HCT116 (cell line): Measurements from ENCODE around the gene HSPA12A. TPM values are rescaled to one million over a fixed set of nuclear protein-coding genes. Genes with fewer than 3 reads are reported as not detected.

Experiments used
- ATAC-seq: fragments of 200-7000 bp; cut with Tn5 transposase; 2 replicates; pipeline ENCODE4 v1.9.1; 2020; ENCODE audit warnings: mild to moderate bottlenecking, moderate library complexity
- BruUV-seq: library from RNA; stranded (reverse); fragments of 400-500 nt; replicated peaks from 2 replicates; lab custom pipeline; 2021; lab: Mats Ljungman, UMichigan
- CTCF ChIA-PET: fragments of 300-600 bp; sonication (Branson Sonifier 250); formaldehyde crosslinking; loops from one replicate; lab custom pipeline; 2021; ENCODE audit warnings: antibody characterized with exemption; lab: Charles Lee
- POLR2A ChIA-PET: fragments of 300-600, 350-600 bp; sonication (Branson Sonifier 250); formaldehyde crosslinking; loops from one replicate; lab custom pipeline; 2021; ENCODE audit warnings: antibody characterized with exemption; lab: Charles Lee
- RAD21 ChIA-PET, 2 experiments: fragments of 300-600 bp; sonication (Branson Sonifier 250); formaldehyde crosslinking; loops; one replicate each; lab custom pipeline; 2023; ENCODE audit warnings: low total read pairs in 2 of 2; ENCODE audit not compliant: uncharacterized antibody in 2 of 2, unreplicated experiment in 2 of 2, low non-redundant PET in 1 of 2; lab: Charles Lee
- DNase-seq: peaks from one replicate; pipeline ENCODE4 v3.0.0-alpha.2; 2010; ENCODE audit warnings: low read depth, low spot score
- H2AFZ ChIP-seq: fragments of 200-600 bp; shearing (Covaris generic), sonication (generic); 2 replicates; pipeline ENCODE4 v1.6.1; 2017; ENCODE audit warnings: low read depth, mixed run types, mixed read lengths, antibody characterized with exemption, low read length; ENCODE audit not compliant: poor library complexity, severe bottlenecking
- H3K27ac ChIP-seq: 2 replicates; pipeline ENCODE4 v1.5.1; 2012; ENCODE audit warnings: low read depth, low read length
- H3K27me3 ChIP-seq: fragments of 200-600 bp; sonication (generic); 2 replicates; pipeline ENCODE4 v1.6.1; 2016; ENCODE audit warnings: mixed run types, low read length, mixed read lengths; ENCODE audit not compliant: insufficient read depth
- H3K36me3 ChIP-seq, 2 experiments: fragments of 200-500 bp in 1 of 2; fragments of 200-600 bp in 1 of 2; sonication (Bioruptor generic) in 1 of 2; sonication (generic) in 1 of 2; 2 replicates each; pipeline versions ENCODE4 v1.5.1 to v1.6.1; 2014 to 2016; ENCODE audit warnings: low read length in 2 of 2, inconsistent platforms in 1 of 2, mixed read lengths in 1 of 2, mixed run types in 1 of 2; ENCODE audit not compliant: insufficient read depth in 2 of 2, control insufficient read depth in 1 of 2
- H3K4me1 ChIP-seq, 2 experiments: fragments of 200-600 bp in 1 of 2; sonication (generic) in 1 of 2; 2 replicates each; pipeline versions ENCODE4 v1.5.1 to v1.6.1; 2012 to 2017; ENCODE audit warnings: low read length in 2 of 2, inconsistent platforms in 1 of 2, mild to moderate bottlenecking in 1 of 2, mixed read lengths in 1 of 2, mixed run types in 1 of 2, moderate library complexity in 1 of 2; ENCODE audit not compliant: insufficient read depth in 2 of 2, control insufficient read depth in 1 of 2
- H3K4me2 ChIP-seq: fragments of 200-600 bp; sonication (generic); 2 replicates; pipeline ENCODE4 v1.6.1; 2017; ENCODE audit warnings: mixed run types, low read length, mixed read lengths
- H3K4me3 ChIP-seq, 2 experiments: fragments of 200-600 bp in 1 of 2; sonication (generic) in 1 of 2; replicated peaks in 1 of 2; 2 replicates each; pipeline ENCODE4 v1.5.1; 2011 to 2016; ENCODE audit warnings: low read length in 2 of 2, control low read depth in 1 of 2, low read depth in 1 of 2, mild to moderate bottlenecking in 1 of 2, mixed read lengths in 1 of 2, mixed run types in 1 of 2
- H3K79me2 ChIP-seq: fragments of 200-600 bp; sonication (generic); 2 replicates; pipeline ENCODE4 v1.6.1; 2017; ENCODE audit warnings: mild to moderate bottlenecking, mixed run types, low read length, moderate library complexity, mixed read lengths; ENCODE audit not compliant: insufficient read depth
- H3K9ac ChIP-seq: fragments of 200-600 bp; sonication (generic); 2 replicates; pipeline ENCODE4 v1.6.1; 2016; ENCODE audit warnings: low read length, mixed read lengths
- H3K9me2 ChIP-seq: fragments of 200-600 bp; sonication (generic), shearing (Covaris generic); 2 replicates; pipeline ENCODE4 v1.6.1; 2017; ENCODE audit warnings: mixed run types, mild to moderate bottlenecking, moderate library complexity; ENCODE audit not compliant: insufficient read depth
- H3K9me3 ChIP-seq, 2 experiments: fragments of 200-500 bp in 1 of 2; fragments of 200-600 bp in 1 of 2; sonication (Bioruptor generic) in 1 of 2; sonication (generic) in 1 of 2; 2 replicates each; pipeline ENCODE4 v1.6.1; 2014 to 2017; ENCODE audit warnings: low read length in 2 of 2, mixed read lengths in 2 of 2, inconsistent platforms in 1 of 2, low read depth in 1 of 2, mild to moderate bottlenecking in 1 of 2, mixed run types in 1 of 2, moderate library complexity in 1 of 2; ENCODE audit not compliant: control insufficient read depth in 1 of 2, insufficient read depth in 1 of 2
- H4K20me1 ChIP-seq: fragments of 200-600 bp; sonication (generic), shearing (Covaris generic); 2 replicates; pipeline ENCODE4 v1.6.1; 2017; ENCODE audit warnings: mixed run types, mild to moderate bottlenecking, moderate library complexity; ENCODE audit not compliant: insufficient read depth
- CBX3 ChIP-seq: IDR thresholded peaks from 2 replicates; pipeline ENCODE4 v1.6.1; 2012; ENCODE audit warnings: low read depth
- CEBPB ChIP-seq: IDR thresholded peaks from 2 replicates; pipeline ENCODE4 v1.6.1; 2012; ENCODE audit warnings: low read depth
- EGR1 ChIP-seq: IDR thresholded peaks from 2 replicates; pipeline ENCODE4 v1.6.1; 2012; ENCODE audit warnings: low read depth
- EZH2 ChIP-seq: fragments of 200-600 bp; sonication (generic); IDR thresholded peaks from 2 replicates; pipeline ENCODE4 v1.6.1; 2017; ENCODE audit warnings: antibody characterized with exemption, mixed run types
- FOSL1 ChIP-seq: IDR thresholded peaks from 2 replicates; pipeline ENCODE4 v1.6.1; 2012; ENCODE audit warnings: low read depth
- POLR2A ChIP-seq: IDR thresholded peaks from 2 replicates; pipeline ENCODE4 v1.7.0; 2011; ENCODE audit warnings: borderline replicate concordance; ENCODE audit not compliant: insufficient read depth, insufficient read length; ENCODE audit errors: extremely low read depth
- RAD21 ChIP-seq: IDR thresholded peaks from 2 replicates; pipeline ENCODE4 v1.6.1; 2012; ENCODE audit warnings: low read depth, mild to moderate bottlenecking
- SIN3A ChIP-seq: IDR thresholded peaks from 2 replicates; pipeline ENCODE4 v1.6.1; 2012; ENCODE audit warnings: low read depth
- SRF ChIP-seq: IDR thresholded peaks from 2 replicates; pipeline ENCODE4 v1.6.1; 2012; ENCODE audit warnings: low read depth
- ZNF274 ChIP-seq: fragments of 200-500 bp; sonication (Bioruptor generic); IDR thresholded peaks from 2 replicates; pipeline ENCODE4 v1.6.1; 2014; ENCODE audit warnings: mild to moderate bottlenecking, low read depth, low read length, inconsistent platforms
- intact Hi-C: fragments of 100-400 bp; cut with micrococcal nuclease; formaldehyde crosslinking; loops from 2 replicates; pipeline ENCODE4 v1.10.0; 2022
- total RNA-seq: library from RNA; stranded (reverse); gene quantifications from one replicate; pipeline ENCODE4 v1.2.1, GENCODE V29; 2021; ENCODE audit not compliant: unreplicated experiment
- TF ChIP-seq, protein P1 (sequence below): IDR thresholded peaks from 2 replicates; pipeline ENCODE4 v1.6.1; 2012; ENCODE audit warnings: low read depth
- TF ChIP-seq, protein P2 (sequence below): IDR thresholded peaks from 2 replicates; pipeline ENCODE4 v1.6.1; 2012
- TF ChIP-seq, protein P3 (sequence below), 3 experiments: fragments of 200-600 bp in 1 of 3; sonication (generic) in 1 of 3; IDR thresholded peaks in 2 of 3; conservative IDR thresholded peaks in 1 of 3; 2 replicates each; pipeline ENCODE4 v1.5.1; 2012 to 2017; ENCODE audit warnings: low read depth in 2 of 3, low read length in 2 of 3, antibody characterized with exemption in 1 of 3, borderline replicate concordance in 1 of 3, control low read depth in 1 of 3, mild to moderate bottlenecking in 1 of 3, mixed read lengths in 1 of 3, mixed run types in 1 of 3, moderate library complexity in 1 of 3; ENCODE audit not compliant: insufficient read depth in 1 of 3

Gene HSPA12A
- total RNA-seq, 1 experiment from 2014 or later: 19.8 TPM

DNA sequence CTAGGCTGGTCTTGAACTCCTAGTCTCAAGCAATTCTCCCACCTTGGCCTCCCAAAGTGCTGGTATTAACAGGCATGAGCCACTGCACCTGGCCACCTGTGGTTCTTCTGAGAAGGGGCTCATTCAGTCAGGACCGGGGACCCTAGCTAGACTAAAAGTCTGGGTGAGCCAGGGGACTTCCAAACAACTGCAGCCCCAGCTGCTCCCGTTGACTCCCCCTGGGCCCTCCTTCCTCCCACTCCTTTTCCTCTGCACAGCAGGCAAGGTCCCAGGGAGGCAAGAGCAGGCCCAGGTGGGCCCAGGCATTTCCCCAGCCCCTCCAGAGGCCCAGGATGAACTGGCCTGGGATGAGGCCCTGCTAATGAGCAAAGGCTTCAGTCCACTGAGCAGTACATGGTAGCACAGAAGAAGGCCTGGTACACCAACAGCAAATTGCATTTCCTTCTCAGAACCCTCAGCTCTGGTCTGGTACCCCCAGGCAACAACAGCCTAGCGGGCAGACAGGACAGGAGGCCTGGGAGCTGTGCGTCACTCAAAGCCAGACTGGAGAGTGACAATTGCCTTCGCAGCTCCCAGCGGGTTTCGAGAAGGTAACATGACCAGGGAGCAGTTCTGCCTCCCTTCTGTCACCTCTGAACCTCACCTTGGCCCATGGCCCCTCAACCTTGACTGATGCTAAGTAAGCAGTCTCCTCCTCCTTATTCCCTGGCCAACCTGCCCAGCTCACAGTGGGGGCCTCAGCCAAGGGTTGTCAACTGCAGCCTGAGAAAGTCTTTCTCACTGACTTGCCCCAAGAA lies 30.7 kb upstream of the HSPA12A start (continued):
- TF ChIP-seq ZNF274 (no peak), EGR1 (no peak), CBX3 (no peak), EZH2 (no peak), CEBPB (no peak)
- TF ChIP-seq, protein P1, sequence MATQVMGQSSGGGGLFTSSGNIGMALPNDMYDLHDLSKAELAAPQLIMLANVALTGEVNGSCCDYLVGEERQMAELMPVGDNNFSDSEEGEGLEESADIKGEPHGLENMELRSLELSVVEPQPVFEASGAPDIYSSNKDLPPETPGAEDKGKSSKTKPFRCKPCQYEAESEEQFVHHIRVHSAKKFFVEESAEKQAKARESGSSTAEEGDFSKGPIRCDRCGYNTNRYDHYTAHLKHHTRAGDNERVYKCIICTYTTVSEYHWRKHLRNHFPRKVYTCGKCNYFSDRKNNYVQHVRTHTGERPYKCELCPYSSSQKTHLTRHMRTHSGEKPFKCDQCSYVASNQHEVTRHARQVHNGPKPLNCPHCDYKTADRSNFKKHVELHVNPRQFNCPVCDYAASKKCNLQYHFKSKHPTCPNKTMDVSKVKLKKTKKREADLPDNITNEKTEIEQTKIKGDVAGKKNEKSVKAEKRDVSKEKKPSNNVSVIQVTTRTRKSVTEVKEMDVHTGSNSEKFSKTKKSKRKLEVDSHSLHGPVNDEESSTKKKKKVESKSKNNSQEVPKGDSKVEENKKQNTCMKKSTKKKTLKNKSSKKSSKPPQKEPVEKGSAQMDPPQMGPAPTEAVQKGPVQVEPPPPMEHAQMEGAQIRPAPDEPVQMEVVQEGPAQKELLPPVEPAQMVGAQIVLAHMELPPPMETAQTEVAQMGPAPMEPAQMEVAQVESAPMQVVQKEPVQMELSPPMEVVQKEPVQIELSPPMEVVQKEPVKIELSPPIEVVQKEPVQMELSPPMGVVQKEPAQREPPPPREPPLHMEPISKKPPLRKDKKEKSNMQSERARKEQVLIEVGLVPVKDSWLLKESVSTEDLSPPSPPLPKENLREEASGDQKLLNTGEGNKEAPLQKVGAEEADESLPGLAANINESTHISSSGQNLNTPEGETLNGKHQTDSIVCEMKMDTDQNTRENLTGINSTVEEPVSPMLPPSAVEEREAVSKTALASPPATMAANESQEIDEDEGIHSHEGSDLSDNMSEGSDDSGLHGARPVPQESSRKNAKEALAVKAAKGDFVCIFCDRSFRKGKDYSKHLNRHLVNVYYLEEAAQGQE: no peak
- TF ChIP-seq, protein P2, sequence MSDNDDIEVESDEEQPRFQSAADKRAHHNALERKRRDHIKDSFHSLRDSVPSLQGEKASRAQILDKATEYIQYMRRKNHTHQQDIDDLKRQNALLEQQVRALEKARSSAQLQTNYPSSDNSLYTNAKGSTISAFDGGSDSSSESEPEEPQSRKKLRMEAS: no peak

DNA sequence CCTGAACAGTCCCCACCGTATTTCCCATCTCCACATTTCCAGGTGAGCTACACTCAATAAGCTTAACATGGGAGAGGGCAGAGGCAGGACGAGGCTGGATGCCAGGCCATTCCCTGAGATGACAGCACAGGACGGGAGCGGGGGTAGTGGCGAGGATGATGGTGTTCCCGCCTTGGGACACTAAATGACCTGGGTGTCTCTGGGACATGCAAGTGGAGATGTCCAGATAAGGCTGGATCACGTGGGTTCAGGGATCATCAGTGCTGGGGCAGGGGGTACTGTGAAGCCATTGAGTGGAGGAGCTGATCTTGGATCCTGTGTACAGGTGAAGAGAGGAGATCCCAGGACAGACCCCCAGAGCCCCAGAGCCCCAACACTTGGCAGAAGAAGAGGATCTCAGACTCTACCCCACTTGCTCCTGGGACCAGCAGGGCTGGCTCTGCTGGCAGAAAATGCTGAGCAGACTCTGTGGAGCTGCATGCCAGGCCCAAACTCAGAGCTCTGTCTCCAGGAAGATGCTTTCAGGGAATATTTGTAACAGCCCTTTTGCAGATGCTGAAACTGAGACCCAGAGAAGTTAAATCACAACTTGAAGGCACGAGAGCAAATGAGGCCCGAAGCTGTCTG lies 29.7 kb upstream of the HSPA12A start:
- peaks cover 12 to 21% of the 10 kb centered on the region in 2 experiments for H3K4me1 ChIP-seq
- ATAC-seq: no peak
- intact Hi-C loops: no loop called here
- TF ChIP-seq, protein P1: no peak
- TF ChIP-seq FOSL1 (no peak), POLR2A (no peak), SRF (no peak), SIN3A (no peak), CBX3 (no peak), RAD21 (no peak), EGR1 (no peak)
- TF ChIP-seq, protein P2: no peak
- TF ChIP-seq, protein P3, sequence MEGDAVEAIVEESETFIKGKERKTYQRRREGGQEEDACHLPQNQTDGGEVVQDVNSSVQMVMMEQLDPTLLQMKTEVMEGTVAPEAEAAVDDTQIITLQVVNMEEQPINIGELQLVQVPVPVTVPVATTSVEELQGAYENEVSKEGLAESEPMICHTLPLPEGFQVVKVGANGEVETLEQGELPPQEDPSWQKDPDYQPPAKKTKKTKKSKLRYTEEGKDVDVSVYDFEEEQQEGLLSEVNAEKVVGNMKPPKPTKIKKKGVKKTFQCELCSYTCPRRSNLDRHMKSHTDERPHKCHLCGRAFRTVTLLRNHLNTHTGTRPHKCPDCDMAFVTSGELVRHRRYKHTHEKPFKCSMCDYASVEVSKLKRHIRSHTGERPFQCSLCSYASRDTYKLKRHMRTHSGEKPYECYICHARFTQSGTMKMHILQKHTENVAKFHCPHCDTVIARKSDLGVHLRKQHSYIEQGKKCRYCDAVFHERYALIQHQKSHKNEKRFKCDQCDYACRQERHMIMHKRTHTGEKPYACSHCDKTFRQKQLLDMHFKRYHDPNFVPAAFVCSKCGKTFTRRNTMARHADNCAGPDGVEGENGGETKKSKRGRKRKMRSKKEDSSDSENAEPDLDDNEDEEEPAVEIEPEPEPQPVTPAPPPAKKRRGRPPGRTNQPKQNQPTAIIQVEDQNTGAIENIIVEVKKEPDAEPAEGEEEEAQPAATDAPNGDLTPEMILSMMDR (IDR thresholded peaks at IDR 0.05 in 2 of 3, conservative IDR thresholded peaks at IDR 0.05 in 1 of 3; ENCODE audit: borderline replicate concordance in 1 of 3, insufficient read depth in 1 of 3, low read depth in 2 of 3, low read length in 2 of 3): no peak

More for the DNA sequence above, 29.7 kb upstream of the HSPA12A start:
- CTCF ChIA-PET: interaction anchor here (1.8 to 8.6 kb wide), 2 partner anchors 12 to 16 kb away, joined by 5 to 48 read pairs; no protein-coding TSS in a partner anchor
- H3K9ac ChIP-seq: no peak overlapping the region
- H3K9me2 ChIP-seq: no peaks in the 10 kb centered on the region
- no peaks in the 10 kb centered on the region for H4K20me1 ChIP-seq
- POLR2A ChIA-PET: no interaction called here
- no peak overlapping the region for H3K27ac ChIP-seq
- DNase-seq: no peak
- peaks cover 6% of the 10 kb centered on the region; the same call in 1 of the 2 replicates for H3K27me3 ChIP-seq
- H3K79me2 ChIP-seq: no peaks in the 10 kb centered on the region
- RAD21 ChIA-PET: interaction anchor here in 1 of 2 experiments (1.0 kb wide), 1 partner anchor 145 kb away, joined by 3 read pairs; no protein-coding TSS in a partner anchor
- no peak overlapping the region for H2AFZ ChIP-seq
- H3K4me3 ChIP-seq: no peak overlapping the region
- H3K36me3 ChIP-seq: no peaks in the 10 kb centered on the region
- no peaks in the 10 kb centered on the region for H3K9me3 ChIP-seq
- BruUV-seq: no TSS peak
- no peak overlapping the region for H3K4me2 ChIP-seq
